Islet of Langerhans (tissue), 1 donor: ENCODE results near the gene PYDC1.
"Not testable (repeated sequence)": the region's sequence is repeated elsewhere in the genome, so short reads cannot be mapped to it uniquely, and the experiment has no call there.

Experiments used
- FAIRE-seq: peaks from one replicate; lab custom pipeline; 2011; peaks lifted over from hg19 to GRCh38; lab: Jason Lieb, UNC

PYDC1 gene

DNA sequence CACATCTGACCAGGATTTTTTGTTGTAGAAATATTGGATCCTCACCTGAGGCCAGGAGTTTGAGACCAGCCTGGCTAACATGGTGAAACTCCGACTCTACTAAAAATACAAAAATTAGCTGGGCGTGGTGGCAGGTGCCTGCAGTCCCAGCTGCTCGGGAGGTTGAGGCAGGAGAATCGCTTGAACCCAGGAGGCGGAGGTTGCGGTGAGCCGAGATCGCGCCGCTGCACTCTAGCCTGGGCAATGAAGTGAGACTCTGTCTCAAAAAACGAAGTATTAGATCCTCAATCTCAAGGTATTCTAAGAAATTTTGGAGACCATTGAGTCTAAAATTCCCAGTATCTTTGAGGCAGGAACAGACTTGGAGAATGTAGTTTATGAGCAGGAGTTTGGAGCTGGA, 21.1 kb downstream of the PYDC1 start:
- not testable (repeated sequence) for FAIRE-seq

GRCh38 chr16:31194898-31195297, 22.0 kb downstream of the PYDC1 start:
- no peak for FAIRE-seq

GRCh38 chr16:31193874-31194273, 23.1 kb downstream of the PYDC1 start:
- no peak for FAIRE-seq

DNA sequence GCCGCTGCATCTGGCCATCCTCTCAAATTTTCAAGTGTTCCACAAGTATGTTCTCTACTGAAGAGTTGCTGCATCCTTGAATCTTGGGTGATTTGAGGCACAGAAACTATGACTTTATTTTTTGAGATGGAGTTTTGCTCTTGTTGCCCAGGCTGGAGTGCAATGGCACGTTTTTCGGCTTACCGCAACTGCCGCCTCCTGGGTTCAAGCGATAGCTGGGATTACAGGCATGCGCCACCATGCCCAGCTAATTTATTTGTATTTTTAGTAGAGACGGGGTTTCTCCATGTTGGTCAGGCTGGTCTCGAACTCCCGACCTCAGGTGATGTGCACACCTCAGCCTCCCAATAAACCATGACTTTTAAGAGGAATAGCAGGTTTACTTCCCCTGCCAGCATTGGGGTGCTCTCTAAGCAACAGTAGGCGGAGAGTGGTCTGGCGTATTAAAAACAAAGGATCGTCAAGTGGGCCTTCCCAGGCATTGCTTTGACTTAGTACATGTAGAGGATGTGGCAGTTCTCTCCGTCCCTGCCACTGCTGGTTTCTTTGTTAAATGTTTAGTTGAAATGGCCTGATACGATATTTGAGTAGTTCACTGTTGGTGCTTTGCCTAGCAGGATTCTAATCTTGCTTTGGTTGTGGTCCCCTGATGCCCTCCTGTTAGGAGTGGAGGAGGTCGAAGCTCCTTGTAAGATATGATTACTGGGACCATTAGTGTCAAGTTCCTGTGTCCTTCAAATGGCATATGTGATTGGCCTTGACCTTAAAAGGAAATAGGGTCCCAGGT, 23.9 kb downstream of the PYDC1 start:
- FAIRE-seq, result no peak

DNA sequence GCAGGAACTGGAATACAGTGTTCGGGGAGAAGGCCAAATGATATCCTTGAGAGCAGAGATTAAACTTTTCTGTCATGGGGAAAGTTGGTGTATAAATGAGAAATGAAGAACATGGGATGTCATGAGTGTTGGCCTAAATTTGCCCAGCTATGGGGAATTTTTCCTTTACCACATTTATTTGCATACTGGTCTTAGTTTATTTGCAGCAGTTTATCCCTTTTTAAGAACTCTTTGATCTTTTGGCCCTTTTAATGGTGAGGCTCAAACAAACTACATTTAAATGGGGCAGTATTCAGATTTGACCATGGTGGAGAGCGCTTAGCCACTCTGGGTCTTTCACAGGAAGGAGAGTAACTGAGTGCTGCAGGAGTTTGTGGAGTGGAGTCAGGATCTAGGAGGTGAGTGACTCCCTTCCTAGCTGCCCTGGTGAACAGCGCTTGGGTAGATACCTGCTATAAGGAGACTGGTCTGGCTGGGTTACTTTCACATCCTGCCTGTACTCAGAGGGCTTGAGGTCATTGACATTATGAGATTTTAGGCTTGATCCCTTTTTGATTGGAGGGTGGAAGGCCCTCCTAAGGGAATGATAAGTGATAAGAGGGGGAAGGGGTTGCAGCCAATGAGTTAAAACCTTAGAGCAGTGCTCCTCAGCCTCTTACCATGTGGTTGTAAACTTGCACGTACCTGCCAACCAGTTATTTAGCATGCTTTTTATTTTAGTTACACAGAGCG, 25.1 kb downstream of the PYDC1 start:
- no peak for FAIRE-seq

DNA sequence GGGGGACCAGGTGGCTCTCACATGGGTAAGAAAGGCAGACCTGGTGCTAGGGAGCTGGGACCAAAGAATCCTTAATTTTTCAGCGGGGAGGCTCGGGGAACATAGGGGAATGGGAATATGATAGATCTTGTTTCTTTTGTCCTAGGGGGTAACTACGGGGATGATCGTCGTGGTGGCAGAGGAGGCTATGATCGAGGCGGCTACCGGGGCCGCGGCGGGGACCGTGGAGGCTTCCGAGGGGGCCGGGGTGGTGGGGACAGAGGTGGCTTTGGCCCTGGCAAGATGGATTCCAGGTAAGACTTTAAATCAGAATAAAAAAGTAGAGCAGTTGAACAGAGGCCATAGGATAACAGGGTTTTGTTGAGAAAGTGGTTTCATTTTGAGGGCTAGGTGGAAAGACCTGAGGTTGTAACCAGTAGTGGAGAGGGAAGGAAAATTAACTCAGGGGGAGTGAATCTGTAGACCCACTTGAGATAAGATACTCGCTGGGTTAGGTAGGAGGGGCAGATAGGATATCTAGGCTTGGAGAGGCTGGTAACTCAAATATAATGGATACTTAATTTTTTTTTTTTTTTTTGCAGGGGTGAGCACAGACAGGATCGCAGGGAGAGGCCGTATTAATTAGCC, 26.0 kb downstream of the PYDC1 start:
- FAIRE-seq, result no peak

DNA sequence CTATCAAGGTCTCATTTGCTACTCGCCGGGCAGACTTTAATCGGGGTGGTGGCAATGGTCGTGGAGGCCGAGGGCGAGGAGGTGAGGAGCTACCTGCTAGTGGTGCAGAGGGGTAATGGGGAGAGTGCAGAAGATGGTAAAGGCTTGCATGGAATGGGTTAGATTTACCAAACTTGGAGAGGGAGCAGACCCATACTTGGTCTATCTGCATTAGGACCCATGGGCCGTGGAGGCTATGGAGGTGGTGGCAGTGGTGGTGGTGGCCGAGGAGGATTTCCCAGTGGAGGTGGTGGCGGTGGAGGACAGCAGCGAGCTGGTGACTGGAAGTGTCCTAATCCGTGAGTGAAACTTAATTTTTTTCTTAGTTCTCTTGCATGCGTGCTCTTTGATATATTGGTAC, 26.9 kb downstream of the PYDC1 start:
- no peak for FAIRE-seq

DNA sequence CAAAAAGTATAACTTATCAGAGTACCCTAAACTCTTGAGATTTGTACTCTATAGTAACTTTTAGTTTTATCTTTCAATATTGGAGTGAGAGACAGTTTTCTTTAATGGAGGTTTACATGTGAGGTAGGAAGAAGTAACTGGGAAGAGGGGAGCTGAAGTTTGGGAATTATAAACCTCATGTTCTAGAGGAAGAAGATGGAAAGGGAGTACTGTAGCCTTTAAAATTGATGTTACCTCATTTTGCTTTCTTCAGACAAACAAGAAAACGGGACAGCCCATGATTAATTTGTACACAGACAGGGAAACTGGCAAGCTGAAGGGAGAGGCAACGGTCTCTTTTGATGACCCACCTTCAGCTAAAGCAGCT, 27.5 kb downstream of the PYDC1 start:
- FAIRE-seq, result no peak

GRCh38 chr16:31188450-31189411, 28.2 kb downstream of the PYDC1 start:
- FAIRE-seq, result no peak

GRCh38 chr16:31187808-31188189, 29.1 kb downstream of the PYDC1 start:
- FAIRE-seq, result no peak

DNA sequence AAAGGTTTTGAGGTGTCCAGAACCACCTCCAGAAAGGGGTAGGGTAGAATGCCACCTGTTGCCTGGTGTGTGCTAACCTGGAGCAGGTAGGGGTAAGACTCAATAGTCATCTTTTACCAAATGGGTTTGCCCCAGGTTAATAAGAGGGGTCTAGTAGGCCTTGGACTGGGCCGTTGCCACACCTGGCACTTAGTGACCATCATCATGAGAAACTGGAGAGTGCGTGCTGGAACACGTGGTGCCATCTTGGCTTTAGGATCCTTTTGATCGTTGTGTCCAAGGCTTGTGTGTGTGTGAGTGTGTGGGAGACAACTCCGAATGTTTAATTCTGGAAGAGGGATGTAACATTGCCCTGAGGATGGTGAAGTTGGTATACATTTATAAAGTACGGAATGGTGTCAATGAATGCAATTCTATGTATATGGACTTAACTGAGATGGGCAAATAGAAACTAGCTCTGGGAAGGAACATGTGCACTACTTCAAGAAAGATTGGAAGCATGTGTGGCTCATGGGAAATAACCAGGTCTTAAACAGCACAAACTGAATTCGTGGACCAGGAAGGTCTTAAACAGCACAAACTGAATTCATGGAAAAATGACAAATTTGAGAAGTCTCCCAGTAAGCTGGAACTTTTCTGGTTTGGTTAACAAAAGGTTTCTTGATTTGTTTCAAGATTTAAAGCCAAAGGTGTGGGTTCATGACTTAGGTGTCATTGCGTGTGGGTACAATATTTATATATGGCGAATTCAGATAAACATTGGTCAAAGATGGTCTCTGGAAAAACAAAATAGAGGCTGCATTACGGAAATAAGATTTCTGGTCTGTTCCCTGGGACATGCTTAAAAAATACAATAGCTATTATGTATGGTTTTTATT, 29.8 kb downstream of the PYDC1 start:
- FAIRE-seq, result no peak

DNA sequence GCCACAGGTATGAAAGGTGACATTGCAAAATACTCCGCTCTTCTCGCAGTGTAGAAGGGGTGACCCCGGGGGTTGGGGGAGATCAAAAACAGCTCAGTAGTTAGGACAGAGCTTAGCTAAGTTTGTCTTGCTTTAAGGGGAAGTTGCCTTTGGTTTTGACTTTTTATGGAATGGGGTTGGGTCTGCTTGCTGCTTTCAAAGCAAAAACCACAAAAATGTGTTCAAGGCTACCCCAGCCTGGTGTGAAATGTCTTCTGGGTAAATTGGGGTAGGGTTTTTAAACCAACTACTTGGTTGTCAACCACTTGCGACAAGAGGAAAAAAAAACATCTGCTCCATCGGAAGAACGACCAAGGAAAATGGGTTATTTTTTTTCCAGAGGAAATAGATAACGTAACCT, 30.8 kb downstream of the PYDC1 start:
- FAIRE-seq, result no peak

GRCh38 chr16:31185339-31185738, 31.6 kb downstream of the PYDC1 start:
- FAIRE-seq, result no peak

GRCh38 chr16:31184888-31185287, 32.0 kb downstream of the PYDC1 start:
- no peak for FAIRE-seq

- FAIRE-seq, result no peak
Measured at GRCh38 chr16:31183432-31184428, 33.2 kb downstream of the PYDC1 start.

GRCh38 chr16:31182391-31182790, 34.5 kb downstream of the PYDC1 start:
- no peak for FAIRE-seq

GRCh38 chr16:31181102-31181830, 35.7 kb downstream of the PYDC1 start:
- FAIRE-seq, result no peak

GRCh38 chr16:31179747-31180459, 37.0 kb downstream of the PYDC1 start, which contains the start of gene FUS:
FUS (plus strand) TSS chr16:31180139; CDS start chr16:31180215, 76 bp downstream.
- FAIRE-seq, result no peak
